SU-DHL-6 (cell line): Measurements from ENCODE around the gene BBX.

ENCODE experiments used
- CTCF ChIP-seq: fragments of 200-600 bp; sonication (generic); IDR thresholded peaks from one replicate; pipeline ENCODE4 v1.5.1; 2017; ENCODE audit warnings: antibody characterized with exemption, mild to moderate bottlenecking, low read length, moderate library complexity; ENCODE audit not compliant: insufficient read depth, poor library complexity, severe bottlenecking
- EZH2phosphoT487 ChIP-seq: fragments of 200-600 bp; sonication (generic), shearing (Covaris generic); conservative IDR thresholded peaks from 2 replicates; pipeline ENCODE4 v1.6.1; 2018; ENCODE audit warnings: mild to moderate bottlenecking, antibody characterized with exemption, low read length, moderate library complexity, mixed read lengths

DNA sequence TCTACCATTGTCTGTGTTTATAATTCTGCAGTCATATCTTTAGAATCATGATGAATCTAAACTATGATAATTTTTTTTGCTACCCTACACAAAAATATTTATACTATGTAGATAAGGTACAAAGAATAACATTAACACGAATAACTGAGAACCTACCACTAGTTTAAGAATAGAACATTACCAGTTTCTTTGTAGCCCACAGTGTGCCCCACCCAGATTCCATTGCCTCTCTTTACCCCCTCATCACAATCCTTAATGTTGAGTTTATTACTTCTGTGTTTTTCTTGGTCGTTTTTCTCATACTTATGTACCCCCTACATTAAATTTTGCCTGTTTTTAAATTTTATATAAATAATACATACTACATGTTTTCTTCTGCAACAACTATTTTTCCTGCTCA, 140.5 kb downstream of the BBX start:
- TF ChIP-seq CTCF, result no peak
- TF ChIP-seq EZH2phosphoT487, result no peak
